NCI-H1092 (cell line): ENCODE data around the gene PLD5.
"Not testable (repeated sequence)": the region's sequence is repeated elsewhere in the genome, so short reads cannot be mapped to it uniquely, and the experiment has no call there.

Experiments
- DNase-seq: peaks from one replicate; lab custom pipeline; 2025; lab: John Stamatoyannopoulos, UW

The PLD5 gene

DNA sequence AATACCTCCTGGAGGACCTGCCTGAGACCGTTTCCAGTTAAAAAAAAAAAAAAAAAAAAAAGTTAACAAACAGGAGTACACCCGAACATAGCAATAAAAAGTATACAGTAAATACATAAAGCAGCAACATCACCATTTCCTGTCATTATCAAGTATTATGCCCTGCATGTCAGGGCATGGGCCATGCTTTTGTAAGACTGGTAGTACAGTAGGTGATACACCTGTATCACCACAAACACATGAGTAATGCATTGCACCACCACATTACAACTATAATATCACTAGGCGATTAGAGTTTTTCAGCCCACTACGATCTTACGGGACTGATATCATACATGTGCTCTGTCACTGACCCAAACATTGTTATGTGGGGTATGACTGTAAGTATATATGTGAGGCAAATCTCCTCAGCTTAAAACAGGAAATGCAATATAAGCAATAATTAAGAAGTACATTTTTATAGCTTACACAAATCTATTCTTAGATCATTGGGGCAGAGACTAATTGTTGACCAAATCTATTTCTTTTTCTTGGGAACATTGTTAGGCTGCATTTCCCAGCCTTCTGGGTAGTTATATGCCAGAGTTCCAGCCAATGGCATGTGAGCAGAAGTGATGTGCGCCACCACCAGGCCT lies 98.1 kb downstream of the PLD5 start:
- no peak for DNase-seq

DNA sequence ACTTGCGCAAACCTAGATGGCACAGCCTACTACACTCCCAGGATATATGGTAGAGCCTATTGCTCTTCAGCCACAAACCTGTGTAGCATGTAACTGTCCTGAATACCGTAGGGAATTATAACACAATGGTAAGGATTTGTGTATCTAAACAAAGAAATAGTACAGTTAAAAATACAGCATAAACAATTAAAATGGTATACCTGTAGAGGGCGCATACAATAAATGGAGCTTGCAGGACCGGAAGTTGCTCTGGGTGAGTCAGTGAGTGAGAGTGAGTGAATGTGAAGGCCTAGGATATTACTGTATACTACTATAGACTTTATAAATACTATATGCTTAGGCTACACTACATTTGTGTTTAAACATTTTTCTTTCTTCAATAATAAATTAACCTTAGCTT lies 99.3 kb downstream of the PLD5 start:
- DNase-seq, result no peak

DNA sequence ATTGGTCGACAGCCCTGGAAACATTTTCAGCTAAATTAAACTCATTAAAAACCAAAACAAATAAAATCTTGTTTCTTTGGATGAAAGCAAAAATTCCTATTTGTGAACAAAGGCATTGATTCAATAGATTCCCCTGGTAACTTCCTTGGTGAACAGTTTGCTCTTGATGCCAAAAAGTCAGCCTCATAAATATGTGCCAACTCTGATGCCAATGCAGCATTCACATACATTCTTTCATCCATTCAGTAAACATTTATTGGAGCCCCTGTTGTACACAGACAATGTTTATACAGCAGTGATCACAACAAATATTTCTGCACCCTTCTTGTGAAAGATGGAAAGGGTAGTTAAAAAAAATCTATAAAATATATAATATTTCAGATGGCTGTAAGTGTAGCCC lies 107.8 kb downstream of the PLD5 start:
- DNase-seq, result no peak

DNA sequence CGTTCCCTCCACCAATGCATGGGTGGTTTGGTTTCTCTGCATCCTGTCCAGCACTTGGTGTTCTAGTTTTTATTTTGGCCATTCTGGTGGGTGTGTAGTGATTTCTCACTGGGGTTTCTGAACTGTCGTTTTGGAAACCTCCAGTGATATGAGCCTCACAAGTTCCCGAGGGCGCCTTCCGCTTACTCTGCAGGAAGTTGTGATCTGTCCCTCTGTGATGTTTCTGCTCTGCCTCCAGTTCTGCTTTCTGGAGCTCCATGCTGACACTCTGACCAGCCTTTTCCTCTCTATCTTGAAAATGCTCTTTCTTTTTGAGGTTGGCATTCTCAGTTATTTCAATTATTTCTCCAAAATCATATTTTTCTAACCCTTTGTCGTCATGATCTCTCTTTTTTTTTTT lies 111.6 kb downstream of the PLD5 start:
- DNase-seq, result no peak

DNA sequence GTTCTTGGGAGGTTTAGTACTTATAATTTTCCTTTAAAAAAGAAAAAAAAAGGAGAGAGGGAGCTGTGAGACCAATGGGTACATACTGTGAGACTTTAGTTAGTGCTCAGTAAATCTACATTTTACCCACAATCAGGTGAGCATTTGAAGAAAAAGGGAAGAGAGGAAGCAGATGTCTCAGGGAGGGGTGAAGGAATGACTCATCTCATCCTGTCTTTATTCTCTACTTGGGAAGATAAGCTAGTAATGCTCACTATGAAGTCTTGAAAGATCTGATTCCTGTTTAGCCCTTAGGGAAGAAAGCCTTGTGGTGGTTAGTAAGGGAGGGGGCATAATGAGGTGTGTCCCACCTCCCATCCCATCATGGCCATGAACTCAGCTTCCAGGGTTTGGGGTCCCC lies 112.6 kb downstream of the PLD5 start:
- no peak for DNase-seq

DNA sequence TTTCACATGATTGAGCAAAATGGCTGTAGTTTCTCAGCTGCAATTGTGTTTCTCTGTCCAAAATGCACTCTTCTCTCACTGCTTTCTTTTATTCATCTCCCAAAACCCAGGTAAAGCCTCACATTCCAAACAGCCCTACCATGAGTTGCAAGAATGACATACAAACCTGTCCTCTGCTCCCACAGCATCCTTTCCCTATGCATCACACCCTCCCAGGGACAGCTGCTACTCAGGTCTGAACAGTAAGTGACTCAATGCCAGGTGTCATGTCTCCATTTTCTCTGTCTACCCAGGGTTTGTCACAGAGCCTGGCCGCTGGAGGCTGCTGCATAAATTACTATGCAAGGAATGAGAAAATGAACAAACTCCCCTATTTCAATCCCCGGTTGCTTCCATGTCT lies 118.5 kb downstream of the PLD5 start:
- DNase-seq, result no peak

DNA sequence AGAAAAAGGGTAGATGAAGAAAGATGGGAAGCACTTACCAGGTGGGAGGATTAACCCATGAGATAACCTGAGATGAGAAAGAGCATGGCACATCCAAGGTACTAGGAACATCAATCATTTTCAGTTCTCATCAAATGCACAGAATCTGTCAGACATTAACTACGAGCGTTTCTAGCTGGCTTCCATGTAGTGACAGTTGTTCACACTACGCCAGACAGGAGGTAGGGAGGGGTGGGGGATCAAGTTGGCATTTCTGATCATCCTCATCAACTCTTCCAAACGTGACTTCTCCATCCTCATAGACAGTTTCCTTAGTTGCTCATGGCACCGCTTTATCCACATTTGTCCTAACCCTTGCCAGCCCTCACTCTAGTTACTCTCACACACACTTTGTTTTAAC lies 120.2 kb downstream of the PLD5 start:
- no peak for DNase-seq

DNA sequence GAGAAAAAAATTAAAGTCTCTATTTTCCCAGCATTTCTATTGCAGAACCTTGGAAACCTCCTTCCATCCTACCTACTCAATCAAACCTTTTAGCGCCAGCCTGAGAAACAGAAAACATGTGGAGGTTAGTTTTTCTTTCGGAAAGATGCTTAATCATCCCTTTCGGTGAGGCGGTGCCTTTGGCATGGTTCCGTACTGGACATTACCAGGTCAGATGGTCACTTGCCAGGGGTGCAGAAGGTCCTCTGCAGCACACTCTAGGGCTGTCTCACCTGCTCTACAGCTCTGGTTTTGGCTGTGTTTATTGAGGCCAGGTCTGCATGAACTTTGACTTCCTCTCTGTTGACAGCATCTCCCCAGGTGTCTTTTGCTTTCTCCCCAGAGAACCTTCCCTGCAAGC lies 121.5 kb downstream of the PLD5 start:
- DNase-seq, result no peak

DNA sequence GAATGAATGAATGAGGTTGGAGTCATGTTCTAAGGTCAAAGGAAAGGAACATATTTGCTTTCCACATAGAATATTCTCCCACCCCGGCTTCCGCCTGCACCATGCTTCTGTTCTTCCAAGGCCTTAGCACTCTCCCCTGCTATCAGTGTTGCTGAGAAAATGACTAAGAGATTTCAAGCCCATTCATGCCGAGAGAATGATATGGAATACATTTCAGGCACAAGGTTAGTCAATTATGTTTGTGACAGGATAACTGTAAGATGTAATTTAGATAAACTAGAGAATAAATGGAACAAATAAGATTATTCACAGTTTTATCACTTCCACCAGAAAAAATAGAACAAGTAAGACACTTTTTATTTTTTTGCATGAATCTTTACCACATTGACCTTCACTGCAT lies 122.6 kb downstream of the PLD5 start:
- no peak for DNase-seq

DNA sequence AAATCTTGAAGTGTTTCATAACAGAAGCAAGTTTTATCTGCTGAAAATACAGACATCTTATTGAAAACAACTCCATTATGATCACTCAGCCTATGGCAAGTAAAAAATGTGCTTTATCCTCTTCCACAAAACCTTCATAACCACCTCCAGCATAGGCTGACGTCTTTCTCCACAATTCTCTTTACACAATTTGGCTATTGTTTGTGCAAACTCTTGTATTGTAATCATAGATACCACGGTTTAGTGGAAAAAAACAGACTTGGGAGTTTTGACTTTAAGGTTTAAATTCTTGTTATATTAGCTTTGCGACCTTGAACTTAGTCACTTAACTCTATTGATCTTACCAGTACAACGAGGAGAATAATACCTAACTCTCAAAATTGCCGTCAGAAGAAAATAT lies 126.1 kb downstream of the PLD5 start:
- no peak for DNase-seq

DNA sequence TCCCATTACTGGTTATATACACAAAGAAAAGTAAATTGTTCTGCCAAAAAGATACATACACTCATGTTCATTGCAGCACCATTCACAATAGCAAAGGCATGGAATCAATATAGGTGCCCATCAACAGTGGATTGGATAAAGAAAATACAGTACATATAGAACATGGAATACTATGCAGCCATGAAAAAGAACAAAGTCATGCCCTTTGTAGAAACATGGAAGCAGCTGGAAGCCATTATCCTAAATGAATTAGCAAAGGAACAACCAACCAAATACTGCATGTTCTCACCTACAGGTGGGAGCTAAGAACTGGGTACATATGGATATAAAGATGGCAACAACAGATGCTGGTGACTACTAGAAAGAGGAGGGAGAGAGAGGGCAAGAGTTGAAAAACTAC lies 132.6 kb downstream of the PLD5 start:
- no peak for DNase-seq

DNA sequence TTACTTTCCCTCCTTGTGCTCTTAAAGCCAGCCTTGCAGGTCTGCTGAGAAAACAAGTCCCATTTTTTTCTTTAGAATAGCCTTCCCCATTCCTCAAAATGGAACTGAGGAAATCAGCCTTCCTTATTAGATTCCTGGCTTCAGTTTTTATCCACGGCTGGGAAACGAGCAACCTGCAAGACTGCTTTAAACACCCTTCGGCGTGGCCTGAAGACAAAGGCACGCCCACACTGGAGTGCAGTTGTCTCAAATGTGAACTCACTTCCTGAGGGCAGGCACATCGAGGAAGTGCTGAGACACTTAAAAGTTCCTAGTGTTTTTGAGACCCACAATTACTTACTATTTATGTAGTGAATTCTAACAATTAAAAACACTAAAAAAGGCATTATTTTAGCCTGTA lies 148.4 kb downstream of the PLD5 start:
- DNase-seq, result not testable (repeated sequence)

DNA sequence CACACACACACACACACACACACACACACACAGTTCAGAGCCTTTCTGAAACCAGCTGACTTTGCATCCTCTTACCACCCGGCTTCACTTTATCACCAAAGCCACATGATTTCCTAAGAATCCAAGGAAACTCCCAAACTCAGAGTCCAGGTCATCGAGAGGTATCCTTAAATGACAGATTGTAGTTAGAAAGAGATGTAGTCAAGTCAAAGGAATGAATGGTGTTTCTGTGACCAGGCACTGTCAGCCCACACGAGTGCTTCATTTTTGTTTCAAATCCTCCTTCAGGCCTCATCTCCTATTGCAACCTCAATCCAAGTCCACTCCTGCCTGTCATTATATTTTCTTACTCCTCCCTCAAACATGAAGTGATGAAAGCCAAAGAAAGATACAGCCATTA lies 174.1 kb downstream of the PLD5 start:
- not testable (repeated sequence) for DNase-seq

DNA sequence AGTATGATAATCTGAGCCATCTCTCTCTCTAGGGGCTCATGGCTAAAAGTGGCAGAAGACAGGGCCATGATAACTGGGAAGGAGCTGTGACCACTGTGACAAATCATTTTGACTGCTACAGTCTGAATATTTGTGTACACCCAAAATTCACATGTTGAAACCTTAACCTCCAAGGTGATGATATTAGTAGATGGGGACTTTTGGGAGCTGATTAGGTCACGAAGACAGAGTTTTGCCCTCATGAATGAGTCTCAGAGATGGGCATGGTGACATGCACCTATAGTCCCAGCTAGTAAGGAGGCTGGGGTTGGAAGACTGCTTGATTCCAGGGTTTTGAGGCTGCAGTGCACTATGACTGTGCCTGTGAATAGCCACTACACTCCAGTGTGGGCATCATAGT lies 174.9 kb downstream of the PLD5 start:
- DNase-seq, result no peak

DNA sequence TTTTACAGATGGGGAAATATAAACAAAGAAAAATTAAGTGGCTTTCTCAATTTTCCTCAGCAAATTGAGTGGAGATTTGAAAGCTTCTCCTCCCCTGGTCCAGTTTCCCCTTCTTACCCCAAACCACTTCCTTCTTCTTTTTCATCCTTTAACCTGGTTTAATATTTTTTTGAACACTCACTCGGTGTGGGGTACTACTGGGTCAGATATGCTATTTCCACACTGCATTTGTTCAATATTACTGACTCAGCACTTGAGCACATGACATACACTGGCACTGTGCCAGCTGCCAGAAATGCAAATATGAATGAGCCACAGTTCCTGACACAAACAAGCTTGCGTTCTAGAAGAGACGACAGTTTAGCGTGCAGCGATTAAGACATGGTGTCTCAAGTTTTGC lies 193.6 kb downstream of the PLD5 start:
- not testable (repeated sequence) for DNase-seq

DNA sequence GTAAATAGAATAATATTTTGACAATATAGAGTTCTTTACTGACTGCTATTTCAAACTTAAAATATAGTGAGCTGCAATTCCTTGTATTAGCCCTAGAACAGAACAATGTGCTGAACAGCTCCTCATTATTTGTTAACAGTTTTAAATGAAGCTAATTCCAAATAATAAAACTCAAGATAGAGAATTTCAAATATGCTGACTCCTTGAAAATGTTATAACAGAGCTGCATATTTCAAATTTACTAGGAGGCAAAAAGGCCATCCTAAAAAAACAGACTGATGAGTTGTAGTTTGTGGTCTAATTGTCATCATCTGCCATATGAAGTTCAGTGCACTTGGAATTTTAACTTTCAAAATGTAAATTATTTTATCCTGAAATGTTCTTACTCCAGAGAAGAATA lies 197.1 kb downstream of the PLD5 start:
- DNase-seq, result not testable (repeated sequence)

DNA sequence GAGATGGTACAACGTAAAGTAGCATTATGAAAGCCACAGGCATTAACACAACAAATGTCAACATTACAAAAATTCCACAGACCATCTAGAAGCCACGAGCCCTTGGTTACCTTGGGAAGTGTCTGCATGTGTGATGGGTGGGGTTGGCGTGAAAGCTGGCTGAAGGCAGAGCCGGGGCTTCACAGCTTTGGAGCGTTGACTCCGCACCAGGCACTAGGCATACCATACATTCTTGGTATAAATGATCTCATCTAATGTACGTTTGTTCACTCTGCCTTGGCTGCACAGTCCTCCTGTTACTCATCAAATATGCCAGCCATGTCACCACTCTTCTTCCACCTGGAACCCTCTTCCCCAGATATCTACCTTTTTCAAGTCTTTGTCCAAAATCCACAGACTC lies 202.5 kb downstream of the PLD5 start:
- not testable (repeated sequence) for DNase-seq

DNA sequence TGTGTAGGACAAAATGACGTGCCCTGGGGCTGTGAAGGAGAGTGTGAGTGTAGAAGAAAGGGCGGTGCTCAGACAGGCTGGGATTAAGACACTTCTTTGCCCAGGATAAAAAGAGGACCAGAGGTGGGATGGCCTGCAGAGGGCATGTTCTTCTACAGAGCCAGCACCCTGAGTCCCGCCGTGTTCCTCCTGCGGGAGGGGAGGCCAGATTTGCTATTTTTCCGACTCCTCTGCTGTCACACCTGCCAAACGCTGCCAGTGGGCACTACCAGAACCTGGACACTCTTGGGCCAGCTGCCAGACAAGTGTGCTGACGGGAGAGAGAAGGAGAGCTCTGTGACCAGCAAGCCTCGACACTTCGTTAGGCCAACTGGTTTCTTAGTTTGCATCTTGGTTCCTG lies 206.4 kb downstream of the PLD5 start:
- no peak for DNase-seq

DNA sequence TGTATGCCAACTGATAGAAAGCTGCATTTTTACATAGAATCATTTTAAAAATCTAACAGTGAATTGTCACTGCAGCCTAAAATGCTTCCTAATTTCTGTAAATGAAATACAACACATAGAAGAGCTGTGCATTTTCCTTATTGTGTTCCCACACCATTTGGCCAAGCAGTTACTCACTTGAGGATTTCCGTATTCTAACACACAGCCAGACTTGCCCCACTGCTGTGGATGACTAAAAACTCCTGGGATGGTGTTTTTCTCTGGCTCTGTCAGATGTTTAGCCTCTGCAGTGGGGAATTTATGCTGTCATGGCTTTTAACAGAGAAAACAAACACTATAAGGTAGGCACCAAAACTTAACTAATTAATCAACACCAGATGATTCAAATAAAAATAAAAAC lies 209.6 kb downstream of the PLD5 start:
- DNase-seq, result not testable (repeated sequence)

DNA sequence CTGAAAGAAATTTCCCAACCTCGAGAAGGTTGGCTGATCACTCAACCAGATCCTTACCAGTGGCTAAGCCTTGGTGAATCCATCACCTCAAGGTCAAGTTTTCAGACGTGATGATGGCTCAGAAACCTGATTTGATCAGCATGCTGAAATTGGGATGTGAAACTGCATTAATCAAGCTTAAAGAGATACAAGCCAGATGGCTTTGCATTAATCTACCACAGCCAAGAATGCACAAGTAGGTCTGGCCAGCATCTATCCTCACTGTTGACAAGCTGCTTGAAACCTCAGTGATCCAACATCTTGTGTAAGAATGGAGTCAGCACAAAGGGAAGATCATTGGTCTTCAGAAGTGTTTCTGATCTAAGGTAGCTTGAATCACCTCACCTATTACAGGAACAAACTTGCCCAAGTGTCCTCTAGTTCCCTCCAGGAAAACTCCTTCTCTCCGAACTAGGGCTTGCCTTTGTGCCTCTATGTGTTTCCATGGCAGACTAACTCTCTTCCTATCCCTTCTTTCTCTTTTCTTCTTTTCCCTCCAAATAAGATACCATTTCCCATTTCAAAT lies 210.3 kb downstream of the PLD5 start:
- not testable (repeated sequence) for DNase-seq

DNA sequence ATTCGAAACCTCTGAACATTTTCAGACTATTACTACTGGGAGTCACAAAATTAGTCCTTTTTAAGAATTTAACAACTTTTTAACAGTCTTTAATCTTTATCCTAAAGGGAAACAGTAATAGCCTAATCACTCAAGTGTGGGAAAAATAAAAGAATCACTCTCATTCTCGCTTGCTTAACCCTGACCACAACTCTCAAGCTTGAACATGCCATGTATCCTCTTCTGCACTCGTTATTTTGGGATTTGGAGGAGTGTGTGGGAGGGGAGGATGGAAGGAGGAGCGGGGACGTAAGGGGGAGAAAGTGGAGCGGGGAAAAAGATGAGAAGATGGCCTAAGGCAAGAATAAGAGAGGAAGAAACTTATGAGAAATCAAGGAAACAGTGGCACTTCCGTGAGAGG lies 215.8 kb downstream of the PLD5 start:
- not testable (repeated sequence) for DNase-seq

DNA sequence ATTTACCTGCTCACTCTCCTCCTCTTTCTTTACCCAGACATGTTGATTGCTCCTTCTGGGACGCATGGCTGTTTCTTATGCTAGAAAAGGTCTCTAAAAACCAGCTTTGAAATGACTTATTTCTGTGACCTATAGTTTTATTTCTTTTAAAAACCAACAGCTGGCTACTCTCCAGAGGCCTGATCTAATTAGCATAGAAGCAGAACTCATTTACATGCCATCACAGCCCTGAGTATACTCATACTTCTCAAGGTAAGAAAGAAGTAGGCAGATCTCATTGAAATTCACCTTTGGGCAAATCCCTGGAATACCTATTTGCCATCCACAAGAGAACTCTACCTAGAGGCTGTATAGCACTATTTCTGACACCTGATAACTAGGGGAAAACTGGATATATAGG lies 230.7 kb downstream of the PLD5 start:
- not testable (repeated sequence) for DNase-seq

DNA sequence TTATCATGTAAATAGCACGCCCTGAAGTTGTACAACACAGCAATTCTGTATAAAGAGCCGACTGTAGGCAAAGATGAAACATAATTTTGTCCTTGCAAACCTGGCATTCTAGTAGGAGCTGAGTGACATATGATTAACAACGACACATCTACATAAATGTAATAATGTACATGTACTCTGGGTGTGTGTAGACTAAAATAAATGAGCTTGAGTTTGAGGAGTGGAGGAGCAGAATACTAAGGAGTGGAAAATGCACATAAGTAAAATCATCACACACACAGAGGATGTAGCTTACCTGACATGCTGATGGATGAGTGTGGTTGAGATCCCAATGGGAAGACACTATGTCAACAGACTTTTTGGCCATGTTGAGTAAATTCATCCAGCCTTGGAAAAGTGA lies 236.4 kb downstream of the PLD5 start:
- not testable (repeated sequence) for DNase-seq

DNA sequence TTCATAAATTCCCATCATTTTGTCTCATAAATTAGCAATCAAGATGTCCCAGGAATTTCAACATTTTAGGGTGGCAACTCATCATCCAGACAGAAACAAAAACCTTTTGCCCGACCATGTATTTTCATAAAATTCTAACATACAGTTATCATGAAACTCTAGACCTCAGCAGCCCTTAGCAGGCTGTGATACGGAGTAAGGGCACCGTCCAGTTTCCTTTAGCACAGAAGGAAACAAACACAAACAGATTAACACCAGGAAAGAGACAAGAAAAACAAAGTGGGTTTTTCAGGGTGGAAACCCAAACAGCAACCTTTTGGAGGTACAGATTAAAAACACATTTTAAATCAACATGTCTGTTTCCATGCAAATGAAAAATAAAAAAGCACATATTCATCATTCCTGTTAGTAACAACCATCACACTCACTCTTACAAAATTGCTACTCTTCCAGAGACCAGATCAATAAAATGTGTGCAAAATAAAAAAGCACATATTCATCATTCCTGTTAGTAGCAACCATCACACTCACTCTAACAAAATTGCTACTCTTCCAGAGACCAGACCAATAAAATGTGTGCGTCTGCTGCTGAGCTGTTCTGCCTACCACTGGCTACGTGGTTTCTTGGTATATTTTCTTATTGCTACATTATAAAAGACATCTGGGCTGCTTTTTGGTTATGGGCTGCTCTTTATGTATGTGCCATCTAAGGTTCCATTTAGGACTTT lies 241.6 kb downstream of the PLD5 start:
- DNase-seq, result not testable (repeated sequence)
